ENCODE measurements around the gene TGFBI. TPM values are rescaled to one million over a fixed set of nuclear protein-coding genes. Genes with fewer than 3 reads are reported as not detected.

Gene TGFBI
- total RNA-seq (ENCODE audit: low replicate concordance), result 554 and 999 TPM in 2 replicates

GRCh38 chr5:136028782-136029742 lies at the start of gene TGFBI:
Gene TGFBI (plus strand): TSS chr5:136028988. CDS start chr5:136029056, 68 bp downstream.

Other genes with a start within 250 kb of the TGFBI start
- not detected in 2 replicates for gene SLC25A48, start 194.3 kb upstream of the TGFBI start, total RNA-seq (ENCODE audit: low replicate concordance)
- not detected in 2 replicates for gene IL9, start 133.1 kb upstream of the TGFBI start, total RNA-seq (ENCODE audit: low replicate concordance)
- gene LECT2, start 74.0 kb upstream of the TGFBI start, total RNA-seq (ENCODE audit: low replicate concordance), result not detected in 2 replicates
- 31.9 and 35.6 TPM in 2 replicates for gene SMAD5, start 103.9 kb downstream of the TGFBI start, total RNA-seq (ENCODE audit: low replicate concordance)
- not detected in 2 replicates for gene SMIM32, start 164.2 kb downstream of the TGFBI start, total RNA-seq (ENCODE audit: low replicate concordance)